Upper lobe of left lung (tissue), 6 donors: Measurements from ENCODE around the gene DOCK4. TPM values are rescaled to one million over a fixed set of nuclear protein-coding genes. Genes with fewer than 3 reads are reported as not detected.

ENCODE experiments used
- ATAC-seq, 2 donors: fragments of 200-7000 bp; cut with Tn5 transposase; one replicate each; pipeline ENCODE4 v1.9.1; 2022; ENCODE audit warnings: mild to moderate bottlenecking in 2 of 2, moderate library complexity in 2 of 2; ENCODE audit not compliant: low FRiP score in 2 of 2
- DNase-seq, 2 donors: peaks; one replicate each; pipeline ENCODE4 v3.0.0-alpha.2; 2019 to 2020
- H3K27ac ChIP-seq, 4 donors: fragments of 200-600 bp; sonication (generic); one replicate each; pipeline ENCODE4 v1.5.1; 2016 to 2019
- H3K27me3 ChIP-seq, 4 donors: fragments of 200-600 bp; sonication (generic); one replicate each; pipeline ENCODE4 v1.5.1; 2017 to 2019
- H3K36me3 ChIP-seq, 4 donors: fragments of 200-600 bp; sonication (generic); one replicate each; pipeline ENCODE4 v1.5.1; 2016 to 2019
- H3K4me1 ChIP-seq, 4 donors: fragments of 200-600 bp; sonication (generic); one replicate each; pipeline ENCODE4 v1.5.1; 2018 to 2019
- H3K4me3 ChIP-seq, 4 donors: fragments of 200-600 bp; sonication (generic); one replicate each; pipeline ENCODE4 v1.5.1; 2017 to 2019; ENCODE audit warnings: mild to moderate bottlenecking in 2 of 4, moderate library complexity in 1 of 4
- H3K9me3 ChIP-seq, 4 donors: fragments of 200-600 bp; sonication (generic); one replicate each; pipeline ENCODE4 v1.5.1; 2018 to 2019
- CTCF ChIP-seq, 6 experiments: fragments of 450-650 bp in 4 of 6; fragments of 200-600 bp in 2 of 6; sonication (generic) in 2 of 6; IDR thresholded peaks; one replicate each; pipeline ENCODE4 v1.5.1; 2016 to 2019; ENCODE audit warnings: antibody characterized with exemption in 6 of 6
- EP300 ChIP-seq, 4 donors: sonication (generic); formaldehyde crosslinking; IDR thresholded peaks; one replicate each; pipeline ENCODE4 v1.5.1; 2017; ENCODE audit warnings: antibody characterized with exemption in 4 of 4, control low read depth in 2 of 4
- POLR2A ChIP-seq, 4 donors: fragments of 450-650 bp; IDR thresholded peaks; one replicate each; pipeline ENCODE4 v1.5.1; 2016 to 2017; ENCODE audit warnings: antibody characterized with exemption in 4 of 4, mild to moderate bottlenecking in 2 of 4
- POLR2AphosphoS5 ChIP-seq, 2 donors: sonication (generic); formaldehyde crosslinking; IDR thresholded peaks; one replicate each; pipeline ENCODE4 v1.5.1; 2017; ENCODE audit warnings: antibody characterized with exemption in 2 of 2
- WGBS, 2 donors: methylation state at CpG; one replicate each; pipeline ENCODE4 v1.1.5; 2017 to 2018; 5-methylcytosine and 5-hydroxymethylcytosine counted together
- total RNA-seq, 6 donors: library from RNA; depleted of rRNA in 4 of 6; stranded (reverse); fragments of >200 nt in 4 of 6; gene quantifications; one replicate each; pipeline versions ENCODE4 v1.1.0 to v1.2.1, GENCODE V29; 2016 to 2021
- donor health status: DM: no; HTN: no; CAD: no; lungs with moderate emphysema.
- donor health status: DM: no; HTN: yes; CAD: no; lungs with severe emphysema.

The DOCK4 gene
- total RNA-seq, 6 donors from 2014 or later, result 53.6 to 166 (median 100) TPM

- H3K27ac ChIP-seq, result peak overlapping the region in 2 of 4 donors; percentile 24 to 62
- H3K9me3 ChIP-seq, result no peaks in the 10 kb centered on the region
- WGBS, 2 donors, result 69 to 80% methylated on average over 4 of the region's 4 CpGs
- peaks cover 10 to 66% (median 24%) of the 10 kb centered on the region in 4 donors for H3K4me1 ChIP-seq
- ATAC-seq, result peak in 1 of 2 donors; percentile 38
- no peaks in the 10 kb centered on the region for H3K36me3 ChIP-seq
- no peak for DNase-seq
- no peaks in the 10 kb centered on the region for H3K27me3 ChIP-seq
- H3K4me3 ChIP-seq, result no peak overlapping the region
- TF ChIP-seq CTCF (IDR thresholded peaks at IDR 0.05) (no peak), EP300 (IDR thresholded peaks at IDR 0.05) (no peak), POLR2A (IDR thresholded peaks at IDR 0.05) (no peak), POLR2AphosphoS5 (IDR thresholded peaks at IDR 0.05) (no peak)
Observed at GRCh38 chr7:112136271-112137008, 69.8 kb downstream of the DOCK4 start.

GRCh38 chr7:112135815-112136214, 70.4 kb downstream of the DOCK4 start:
- TF ChIP-seq POLR2A (IDR thresholded peaks at IDR 0.05) (no peak), EP300 (IDR thresholded peaks at IDR 0.05) (no peak), POLR2AphosphoS5 (IDR thresholded peaks at IDR 0.05) (no peak), CTCF (IDR thresholded peaks at IDR 0.05) (no peak)
- Histone ChIP-seq H3K4me1 (peaks cover 8 to 68% (median 26%) of the 10 kb centered on the region in 4 donors), H3K36me3 (no peaks in the 10 kb centered on the region), H3K4me3 (no peak overlapping the region), H3K27me3 (no peaks in the 10 kb centered on the region), H3K9me3 (no peaks in the 10 kb centered on the region), H3K27ac (peak overlapping the region in 2 of 4 donors; percentile 24 to 62)
- WGBS, 2 donors, result 82% methylated on average over 1 of the region's 1 CpG
- no peak for ATAC-seq
- DNase-seq, result no peak

- no peak for DNase-seq
- Histone ChIP-seq H3K9me3 (no peaks in the 10 kb centered on the region), H3K4me1 (peaks cover 21 to 78% (median 42%) of the 10 kb centered on the region in 4 donors), H3K36me3 (no peaks in the 10 kb centered on the region), H3K4me3 (no peak overlapping the region), H3K27ac (peak overlapping the region in 2 of 4 donors; percentile 31 to 41), H3K27me3 (no peaks in the 10 kb centered on the region)
- TF ChIP-seq CTCF (IDR thresholded peaks at IDR 0.05), result no peak
- TF ChIP-seq POLR2A (IDR thresholded peaks at IDR 0.05), result no peak
- TF ChIP-seq POLR2AphosphoS5 (IDR thresholded peaks at IDR 0.05), result no peak
- no peak for TF ChIP-seq EP300 (IDR thresholded peaks at IDR 0.05)
- no peak for ATAC-seq
- 59 to 60% methylated on average over 3 of the region's 3 CpGs for WGBS, 2 donors
Observed at GRCh38 chr7:112134039-112134438, 72.2 kb downstream of the DOCK4 start.

- ATAC-seq (no peak), DNase-seq (no peak)
- WGBS, 2 donors, result 96 to 99% methylated on average over 7 of the region's 7 CpGs
- H3K4me3 ChIP-seq, result no peak overlapping the region
- no peaks in the 10 kb centered on the region for H3K27me3 ChIP-seq
- H3K36me3 ChIP-seq, result no peaks in the 10 kb centered on the region
- H3K4me1 ChIP-seq, result peaks cover 25 to 74% (median 46%) of the 10 kb centered on the region in 4 donors
- H3K9me3 ChIP-seq, result no peaks in the 10 kb centered on the region
- TF ChIP-seq POLR2A (IDR thresholded peaks at IDR 0.05) (no peak), CTCF (IDR thresholded peaks at IDR 0.05) (no peak), POLR2AphosphoS5 (IDR thresholded peaks at IDR 0.05) (no peak), EP300 (IDR thresholded peaks at IDR 0.05) (no peak)
- H3K27ac ChIP-seq, result peak overlapping the region in 3 of 4 donors; percentile 28 to 37 (median 31)
Observed at GRCh38 chr7:112133328-112133727, 72.9 kb downstream of the DOCK4 start.
